Transverse colon (tissue), 4 donors: ENCODE results near the gene PTRH1. TPM values are rescaled to one million over a fixed set of nuclear protein-coding genes. Genes with fewer than 3 reads are reported as not detected.

Experiments
- DNase-seq: peaks from one replicate; pipeline ENCODE4 v3.0.0-alpha.2; 2019
- H3K27ac ChIP-seq, 4 donors: fragments of 200-600 bp; sonication (generic); 2 replicates each; pipeline ENCODE4 v1.5.1; 2016 to 2018; ENCODE audit warnings: inconsistent platforms in 4 of 4
- H3K27me3 ChIP-seq: fragments of 200-600 bp; sonication (generic); 2 replicates; pipeline ENCODE4 v1.5.1; 2017; ENCODE audit warnings: inconsistent platforms
- H3K36me3 ChIP-seq, 4 donors: fragments of 200-600 bp; sonication (generic); 2 replicates each; pipeline ENCODE4 v1.5.1; 2017 to 2019; ENCODE audit warnings: inconsistent platforms in 4 of 4
- H3K4me1 ChIP-seq, 4 donors: fragments of 200-600 bp; sonication (generic); 2 replicates each; pipeline ENCODE4 v1.5.1; 2017 to 2020; ENCODE audit warnings: inconsistent platforms in 4 of 4
- H3K4me3 ChIP-seq, 4 donors: fragments of 200-600 bp; sonication (generic); 1 replicate in 1 of 4; 2 replicates in 3 of 4; pipeline versions ENCODE4 v1.5.1 to v1.6.1; 2017 to 2019; ENCODE audit warnings: inconsistent platforms in 4 of 4
- H3K9me3 ChIP-seq, 2 donors: fragments of 200-600 bp; sonication (generic); 2 replicates each; pipeline ENCODE4 v1.5.1; 2017 to 2019; ENCODE audit warnings: inconsistent platforms in 2 of 2
- EP300 ChIP-seq: sonication (generic); formaldehyde crosslinking; IDR thresholded peaks from one replicate; pipeline ENCODE4 v1.6.1; 2017; ENCODE audit warnings: antibody characterized with exemption, low read depth
- POLR2A ChIP-seq: fragments of 450-650 bp; IDR thresholded peaks from one replicate; pipeline ENCODE4 v1.6.1; 2016; ENCODE audit warnings: antibody characterized with exemption, mild to moderate bottlenecking, moderate library complexity
- POLR2AphosphoS5 ChIP-seq, 3 donors: sonication (generic); formaldehyde crosslinking; IDR thresholded peaks; one replicate each; pipeline ENCODE4 v1.6.1; 2016; ENCODE audit warnings: antibody characterized with exemption in 3 of 3
- WGBS, 2 donors: methylation state at CpG; one replicate each; pipeline ENCODE4 v1.1.5; 2018; ENCODE audit warnings: low coverage in 1 of 2; 5-methylcytosine and 5-hydroxymethylcytosine counted together
- in situ Hi-C, 4 donors: fragments of 200-750 bp; cut with MboI; loops; one replicate each; pipeline versions ENCODE4 v1.15.0 to v1.15.1; 2017; ENCODE audit warnings: low sequenced_read_pairs in 3 of 4, low pct_ligation_motif_present in 1 of 4, low pct_unique_long_range_greater_than_20kb in 1 of 4
- intact Hi-C: fragments of 100-400 bp; cut with DNase I; formaldehyde crosslinking; loops from one replicate; pipeline ENCODE4 v1.15.1; 2023; ENCODE audit warnings: low total_unique reads
- total RNA-seq, 4 donors: library from RNA; depleted of rRNA; stranded (reverse); fragments of >200 nt; gene quantifications; one replicate each; pipeline ENCODE4 v1.1.0, GENCODE V29; 2016
- TF ChIP-seq, protein P1 (sequence below), 5 experiments: fragments of 200-600 bp in 3 of 5; fragments of 450-650 bp in 2 of 5; sonication (generic) in 3 of 5; IDR thresholded peaks; 1 replicate in 2 of 5; 2 replicates in 3 of 5; pipeline ENCODE4 v1.5.1; 2016 to 2017; ENCODE audit warnings: antibody characterized with exemption in 5 of 5, inconsistent platforms in 3 of 5, mild to moderate bottlenecking in 2 of 5, moderate library complexity in 1 of 5

Gene PTRH1
- total RNA-seq, 4 donors from 2014 or later, result 2.4 to 9.7 (median 6.2) TPM

DNA sequence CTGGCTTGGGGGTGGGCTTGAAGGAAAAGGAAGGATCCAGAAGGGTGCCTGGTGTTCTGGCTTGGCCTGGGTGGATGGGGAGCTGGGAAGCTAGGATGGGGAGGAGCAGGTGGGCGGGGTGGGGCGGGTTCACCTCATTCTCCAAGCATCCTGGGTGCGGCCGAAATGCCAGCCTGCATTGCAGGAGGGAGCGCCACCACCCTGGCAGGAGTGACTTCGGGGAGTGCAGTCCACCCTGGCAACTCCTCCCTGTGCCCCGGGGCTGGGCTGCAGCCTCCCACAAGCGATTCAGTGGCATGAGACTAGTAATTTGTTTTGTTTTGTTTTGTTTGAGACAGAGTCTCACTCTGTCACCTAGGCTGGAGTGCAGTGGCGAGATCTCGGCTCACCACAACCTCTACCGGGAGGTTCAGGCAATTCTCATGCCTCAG lies 5.9 kb upstream of the PTRH1 start:
- intact Hi-C loops, result no loop called here
- H3K27ac ChIP-seq, result peak overlapping the region in 1 of 4 donors; percentile 15
- TF ChIP-seq, protein P1, sequence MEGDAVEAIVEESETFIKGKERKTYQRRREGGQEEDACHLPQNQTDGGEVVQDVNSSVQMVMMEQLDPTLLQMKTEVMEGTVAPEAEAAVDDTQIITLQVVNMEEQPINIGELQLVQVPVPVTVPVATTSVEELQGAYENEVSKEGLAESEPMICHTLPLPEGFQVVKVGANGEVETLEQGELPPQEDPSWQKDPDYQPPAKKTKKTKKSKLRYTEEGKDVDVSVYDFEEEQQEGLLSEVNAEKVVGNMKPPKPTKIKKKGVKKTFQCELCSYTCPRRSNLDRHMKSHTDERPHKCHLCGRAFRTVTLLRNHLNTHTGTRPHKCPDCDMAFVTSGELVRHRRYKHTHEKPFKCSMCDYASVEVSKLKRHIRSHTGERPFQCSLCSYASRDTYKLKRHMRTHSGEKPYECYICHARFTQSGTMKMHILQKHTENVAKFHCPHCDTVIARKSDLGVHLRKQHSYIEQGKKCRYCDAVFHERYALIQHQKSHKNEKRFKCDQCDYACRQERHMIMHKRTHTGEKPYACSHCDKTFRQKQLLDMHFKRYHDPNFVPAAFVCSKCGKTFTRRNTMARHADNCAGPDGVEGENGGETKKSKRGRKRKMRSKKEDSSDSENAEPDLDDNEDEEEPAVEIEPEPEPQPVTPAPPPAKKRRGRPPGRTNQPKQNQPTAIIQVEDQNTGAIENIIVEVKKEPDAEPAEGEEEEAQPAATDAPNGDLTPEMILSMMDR (IDR thresholded peaks at IDR 0.05), result no peak
- no peak for TF ChIP-seq POLR2AphosphoS5 (IDR thresholded peaks at IDR 0.05)
- no peak for TF ChIP-seq POLR2A
- no peak for TF ChIP-seq EP300
- H3K36me3 ChIP-seq, result no peaks in the 10 kb centered on the region
- peaks cover 0 to 23% (median 13%) of the 10 kb centered on the region in 4 donors for H3K4me1 ChIP-seq
- in situ Hi-C loops, result no loop called here
- peak; percentile 67 for DNase-seq
- H3K27me3 ChIP-seq, result no peaks in the 10 kb centered on the region
- no peaks in the 10 kb centered on the region for H3K9me3 ChIP-seq
- H3K4me3 ChIP-seq, result no peak overlapping the region
- 32% methylated on average over 11 of the region's 11 CpGs; no CpG with 5 or more reads in 1 of the 2 donors for WGBS, 2 donors

DNA sequence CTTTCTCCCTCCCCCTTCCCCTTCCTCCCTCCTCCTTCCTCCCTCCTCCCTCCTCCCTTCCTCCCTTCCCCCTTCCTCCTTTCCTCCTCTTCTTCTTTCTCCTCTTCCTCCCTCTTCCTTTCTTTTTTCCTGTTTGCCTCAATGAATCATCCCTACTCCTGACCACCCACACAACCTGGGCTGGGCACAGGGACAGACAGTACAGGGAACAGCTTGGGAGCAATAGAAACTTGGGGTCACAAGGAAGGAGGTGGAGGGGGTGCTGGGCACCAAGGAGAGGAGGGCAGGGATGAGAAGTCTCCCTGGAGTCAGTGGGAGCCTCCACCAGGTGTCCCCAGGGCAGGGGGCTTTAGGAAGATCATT lies 5.4 kb upstream of the PTRH1 start:
- TF ChIP-seq, protein P1 (IDR thresholded peaks at IDR 0.05), result no peak
- TF ChIP-seq POLR2A (no peak), POLR2AphosphoS5 (IDR thresholded peaks at IDR 0.05) (no peak), EP300 (no peak)
- Histone ChIP-seq H3K4me3 (no peak overlapping the region), H3K9me3 (no peaks in the 10 kb centered on the region), H3K4me1 (peaks cover 0 to 28% (median 18%) of the 10 kb centered on the region in 4 donors), H3K36me3 (no peaks in the 10 kb centered on the region), H3K27me3 (no peaks in the 10 kb centered on the region), H3K27ac (no peak overlapping the region)
- DNase-seq, result no peak
- in situ Hi-C loops (no loop called here), intact Hi-C loops (no loop called here)

DNA sequence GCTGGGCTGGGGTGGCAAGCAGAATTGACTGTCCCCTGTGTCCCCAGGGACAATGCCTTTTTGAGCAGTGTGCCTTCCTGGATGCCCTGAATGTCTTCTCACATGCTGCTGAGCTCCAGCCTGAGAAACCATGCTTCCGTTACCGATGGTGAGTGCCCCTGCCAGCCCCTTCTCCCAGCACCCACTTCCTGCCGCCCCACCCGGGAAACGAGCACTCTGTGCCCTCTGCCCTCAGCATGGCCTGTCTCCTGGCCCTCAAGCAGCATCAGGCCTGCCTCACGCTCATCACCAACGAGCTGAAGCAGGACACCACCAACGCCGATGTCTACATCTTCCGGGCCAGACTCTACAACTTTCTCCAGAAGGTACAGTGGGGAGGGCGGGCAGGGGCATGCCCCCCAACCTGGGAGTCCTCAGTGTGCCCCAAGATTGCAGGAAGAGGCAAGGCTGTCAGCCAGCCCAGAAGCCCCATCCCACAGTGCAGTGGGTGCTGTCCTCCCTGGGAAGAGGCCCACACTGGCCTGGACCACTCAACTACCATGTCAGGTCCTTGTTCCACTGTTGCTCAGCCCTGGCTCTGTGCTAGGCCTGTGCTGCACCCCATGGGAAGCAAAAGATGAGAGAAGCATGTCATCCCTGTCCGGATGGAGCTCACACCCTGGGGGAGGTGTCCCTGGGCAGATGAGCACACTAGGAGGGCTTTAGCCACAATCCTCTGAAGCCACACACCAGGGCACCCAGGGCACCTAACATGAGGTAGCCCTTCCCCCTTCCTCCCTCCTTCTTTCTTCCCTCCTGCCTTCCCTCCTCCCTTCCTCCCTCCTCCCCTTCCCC lies 4.8 kb upstream of the PTRH1 start:
- no peaks in the 10 kb centered on the region for H3K9me3 ChIP-seq
- TF ChIP-seq POLR2AphosphoS5 (IDR thresholded peaks at IDR 0.05), result no peak
- no peak for TF ChIP-seq EP300
- TF ChIP-seq, protein P1 (IDR thresholded peaks at IDR 0.05), result no peak
- TF ChIP-seq POLR2A, result no peak
- no peak overlapping the region for H3K4me3 ChIP-seq
- no peak overlapping the region for H3K27ac ChIP-seq
- DNase-seq, result no peak
- WGBS, 2 donors, result 79% methylated on average over 12 of the region's 12 CpGs; no CpG with 5 or more reads in 1 of the 2 donors
- H3K36me3 ChIP-seq, result no peaks in the 10 kb centered on the region
- no peaks in the 10 kb centered on the region for H3K27me3 ChIP-seq
- intact Hi-C loops, result no loop called here
- in situ Hi-C loops, result no loop called here
- peaks cover 0 to 28% (median 19%) of the 10 kb centered on the region in 4 donors for H3K4me1 ChIP-seq

DNA sequence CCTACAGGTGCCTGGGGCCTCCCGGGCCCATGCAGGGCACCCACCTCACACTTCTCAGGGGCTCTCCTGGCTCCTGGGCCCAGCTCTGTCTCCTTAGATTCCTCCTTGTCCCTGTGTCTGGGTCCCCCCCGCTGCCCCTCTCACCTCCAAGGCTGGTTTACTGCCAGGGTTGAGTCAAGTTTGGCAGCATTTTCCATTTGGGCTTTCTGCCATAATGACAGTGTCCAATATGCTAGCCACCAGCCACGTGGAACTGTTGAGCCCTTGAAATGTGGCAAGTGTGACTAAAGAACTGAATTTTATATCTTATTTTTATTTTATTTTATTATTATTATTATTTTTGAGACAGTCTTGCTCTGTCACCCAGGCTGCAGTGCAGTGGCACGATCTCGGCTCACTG lies 2.3 kb upstream of the PTRH1 start:
- TF ChIP-seq POLR2AphosphoS5 (IDR thresholded peaks at IDR 0.05), result no peak
- TF ChIP-seq EP300, result no peak
- TF ChIP-seq POLR2A, result no peak
- TF ChIP-seq, protein P1 (IDR thresholded peaks at IDR 0.05), result no peak
- H3K4me1 ChIP-seq, result peaks cover 7 to 19% (median 15%) of the 10 kb centered on the region in 4 donors
- in situ Hi-C loops, result no loop called here
- H3K27me3 ChIP-seq, result no peaks in the 10 kb centered on the region
- H3K4me3 ChIP-seq, result no peak overlapping the region
- intact Hi-C loops, result no loop called here
- H3K36me3 ChIP-seq, result no peaks in the 10 kb centered on the region
- no peak for DNase-seq
- H3K27ac ChIP-seq, result no peak overlapping the region
- H3K9me3 ChIP-seq, result no peaks in the 10 kb centered on the region
- WGBS, 2 donors, result 75 to 80% methylated on average over 2 to 5 of the region's 5 CpGs
